OCI-M1 (cell line): ENCODE data around the gene CHRNG.
"Not testable (repeated sequence)": the region's sequence is repeated elsewhere in the genome, so short reads cannot be mapped to it uniquely, and the experiment has no call there.

Experiments used
- DNase-seq: peaks from one replicate; lab custom pipeline; 2025; lab: John Stamatoyannopoulos, UW

The CHRNG gene

GRCh38 chr2:232528746-232529460 lies 10.6 kb upstream of the CHRNG start:
- DNase-seq: no peak

GRCh38 chr2:232529806-232530547 lies 9.5 kb upstream of the CHRNG start:
- DNase-seq: no peak

- DNase-seq: no peak
These were observed 8.7 kb upstream of the CHRNG start for GRCh38 chr2:232530626-232531260.

- DNase-seq: no peak
These were observed 7.1 kb upstream of the CHRNG start for GRCh38 chr2:232532419-232532818.

- DNase-seq: not testable (repeated sequence)
These were observed 6.7 kb upstream of the CHRNG start for GRCh38 chr2:232532821-232533220.

- DNase-seq: no peak
These were observed 5.4 kb upstream of the CHRNG start for GRCh38 chr2:232533944-232534710.

GRCh38 chr2:232534940-232535651 lies 4.4 kb upstream of the CHRNG start:
- DNase-seq: no peak

GRCh38 chr2:232535761-232536530 lies 3.5 kb upstream of the CHRNG start:
- DNase-seq: no peak

GRCh38 chr2:232537079-232537478 lies 2.4 kb upstream of the CHRNG start:
- peak; percentile 5 for DNase-seq

GRCh38 chr2:232537499-232537898 lies 2.0 kb upstream of the CHRNG start:
- DNase-seq: no peak

- peak; percentile 22 for DNase-seq
These were observed 821 bp upstream of the CHRNG start for GRCh38 chr2:232538671-232539070.

GRCh38 chr2:232540441-232541041 lies 1.0 kb downstream of the CHRNG start:
- no peak for DNase-seq

- DNase-seq: peak; percentile 41
These were observed 1.9 kb downstream of the CHRNG start for GRCh38 chr2:232541195-232541960.

GRCh38 chr2:232541961-232542714 lies 2.6 kb downstream of the CHRNG start:
- DNase-seq: no peak

- no peak for DNase-seq
These were observed 3.4 kb downstream of the CHRNG start for GRCh38 chr2:232542715-232543467.

GRCh38 chr2:232543491-232543890 lies 4.0 kb downstream of the CHRNG start:
- DNase-seq: no peak

- DNase-seq: no peak
These were observed 4.6 kb downstream of the CHRNG start for GRCh38 chr2:232543928-232544631.

- no peak for DNase-seq
These were observed 5.2 kb downstream of the CHRNG start for GRCh38 chr2:232544674-232545073.
